HG03378 (cell line): ENCODE results near the gene SSBP1.
"Not testable (repeated sequence)": the region's sequence is repeated elsewhere in the genome, so short reads cannot be mapped to it uniquely, and the experiment has no call there.

Experiments
- ATAC-seq: cut with Tn5 transposase; IDR thresholded peaks from one replicate; pipeline ENCODE4 v1.9.1; 2021; ENCODE audit warnings: mild to moderate bottlenecking, moderate library complexity; ENCODE audit not compliant: unreplicated experiment

Gene SSBP1

GRCh38 chr7:141709318-141709717 is 28.8 kb upstream of the SSBP1 start:
- ATAC-seq, result no peak

GRCh38 chr7:141709749-141710148 is 28.4 kb upstream of the SSBP1 start:
- ATAC-seq, result no peak

GRCh38 chr7:141710301-141710700 is 27.9 kb upstream of the SSBP1 start:
- no peak for ATAC-seq

- ATAC-seq, result no peak
Measured at GRCh38 chr7:141712603-141713255, 25.4 kb upstream of the SSBP1 start.

- ATAC-seq, result no peak
Measured at GRCh38 chr7:141713890-141714289, 24.3 kb upstream of the SSBP1 start.

- no peak for ATAC-seq
Measured at GRCh38 chr7:141714571-141714970, 23.6 kb upstream of the SSBP1 start.

- ATAC-seq, result no peak
Measured at GRCh38 chr7:141715018-141715417, 23.1 kb upstream of the SSBP1 start.

- ATAC-seq, result no peak
Measured at GRCh38 chr7:141715794-141716689, 22.1 kb upstream of the SSBP1 start.

GRCh38 chr7:141717450-141717849 is 20.7 kb upstream of the SSBP1 start:
- ATAC-seq, result no peak

GRCh38 chr7:141722529-141722928 is 15.6 kb upstream of the SSBP1 start:
- ATAC-seq, result peak; percentile 78

GRCh38 chr7:141729020-141729419 is 9.1 kb upstream of the SSBP1 start:
- no peak for ATAC-seq

- ATAC-seq, result no peak
Measured at GRCh38 chr7:141731476-141732149, 6.5 kb upstream of the SSBP1 start.

GRCh38 chr7:141737118-141737835 is 881 bp upstream of the SSBP1 start:
- no peak for ATAC-seq

GRCh38 chr7:141738592-141739013 is 445 bp downstream of the SSBP1 start:
- ATAC-seq, result no peak

GRCh38 chr7:141739250-141739649 is 1.1 kb downstream of the SSBP1 start:
- ATAC-seq, result no peak

- ATAC-seq, result no peak
Measured at GRCh38 chr7:141742229-141742628, 4.1 kb downstream of the SSBP1 start.

GRCh38 chr7:141744131-141744530 is 6.0 kb downstream of the SSBP1 start:
- ATAC-seq, result no peak

- ATAC-seq, result no peak
Measured at GRCh38 chr7:141748396-141748795, 10.2 kb downstream of the SSBP1 start.

GRCh38 chr7:141751904-141752303 is 13.7 kb downstream of the SSBP1 start:
- not testable (repeated sequence) for ATAC-seq

- no peak for ATAC-seq
Measured at GRCh38 chr7:141752634-141753033, 14.5 kb downstream of the SSBP1 start.

GRCh38 chr7:141754939-141755338 is 16.8 kb downstream of the SSBP1 start:
- ATAC-seq, result no peak
